Measurements from ENCODE around the gene NRXN3.

The NRXN3 gene

DNA sequence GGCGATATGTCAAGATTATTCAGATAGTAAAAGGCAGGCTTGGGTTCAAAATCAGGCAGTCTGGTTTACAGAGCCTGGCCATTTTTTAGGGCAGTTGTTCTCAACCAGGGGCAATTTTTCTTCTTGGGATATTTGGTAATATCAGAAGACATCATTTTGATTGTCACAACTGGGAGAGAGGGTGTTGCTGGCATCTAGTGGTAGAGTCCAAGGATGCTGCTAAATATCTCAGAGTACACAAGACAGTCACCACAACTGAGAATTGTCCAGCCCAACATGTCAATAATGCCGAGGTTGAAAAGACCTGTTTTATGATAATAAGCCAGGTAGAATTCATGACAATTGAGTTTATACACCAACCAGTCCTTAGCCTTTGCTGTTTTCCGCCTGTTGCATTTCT is 733.9 kb downstream of the NRXN3 start:
- no peak for DNase-seq (ENCODE audit: low read depth in 3 of 3)

DNA sequence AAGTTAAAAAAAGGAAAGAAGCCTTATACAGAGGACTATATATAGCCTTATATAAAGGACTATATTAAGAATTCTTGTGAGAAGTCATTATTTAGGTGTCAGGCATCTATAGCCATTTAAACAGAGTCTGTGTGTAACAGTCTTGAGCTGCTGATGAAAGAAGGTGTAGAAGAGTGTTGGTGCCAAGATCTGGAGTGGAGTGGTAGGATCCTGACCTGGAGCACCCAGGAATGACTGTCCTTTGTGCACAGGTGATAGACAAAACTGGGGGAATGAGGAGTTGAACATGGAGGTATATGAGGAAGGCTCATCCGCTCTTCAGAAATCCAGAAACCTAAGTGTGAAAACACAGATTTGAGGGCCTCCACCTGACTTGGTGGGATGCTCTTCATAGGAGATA is 747.3 kb downstream of the NRXN3 start:
- DNase-seq (ENCODE audit: low read depth in 3 of 3) = no peak

DNA sequence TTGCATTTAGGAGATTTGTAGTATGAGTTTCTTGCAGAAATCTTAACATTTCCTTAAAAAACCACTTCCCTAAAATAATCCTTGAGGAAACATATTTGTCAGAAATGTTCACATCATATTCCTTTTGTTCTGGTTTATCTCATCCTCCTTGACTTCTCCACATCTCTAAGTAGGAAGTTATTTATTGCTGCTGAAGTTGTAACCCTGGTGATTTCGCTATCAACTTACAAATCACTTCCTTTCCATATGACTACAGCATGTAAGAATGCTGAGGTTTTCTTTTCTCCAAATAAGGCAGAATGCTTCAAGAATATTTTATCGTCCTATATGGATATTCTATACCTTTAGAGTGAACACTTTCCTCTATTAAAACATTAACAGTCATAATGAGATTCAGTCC is 751.7 kb downstream of the NRXN3 start:
- no peak for DNase-seq (ENCODE audit: low read depth in 3 of 3)

DNA sequence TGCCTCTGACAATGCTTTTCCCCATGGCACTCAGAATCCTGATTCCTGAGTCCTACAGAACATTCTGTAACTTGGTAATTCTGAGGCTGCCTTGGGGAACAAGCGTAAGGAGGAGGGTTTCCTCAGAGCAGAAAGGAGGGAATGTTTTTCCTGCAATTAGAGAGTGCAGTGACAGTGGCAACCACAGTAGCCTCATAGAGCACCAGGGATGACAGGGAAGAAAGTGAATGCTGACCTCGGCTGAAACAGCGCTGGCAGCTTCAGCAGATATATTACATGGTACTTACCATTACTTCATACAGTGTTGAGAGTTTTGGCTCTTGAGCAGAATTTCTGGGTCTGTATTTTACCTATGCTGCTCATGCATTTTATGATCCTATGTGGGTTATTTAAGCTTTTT is 757.1 kb downstream of the NRXN3 start:
- no peak for DNase-seq (ENCODE audit: low read depth in 3 of 3)

DNA sequence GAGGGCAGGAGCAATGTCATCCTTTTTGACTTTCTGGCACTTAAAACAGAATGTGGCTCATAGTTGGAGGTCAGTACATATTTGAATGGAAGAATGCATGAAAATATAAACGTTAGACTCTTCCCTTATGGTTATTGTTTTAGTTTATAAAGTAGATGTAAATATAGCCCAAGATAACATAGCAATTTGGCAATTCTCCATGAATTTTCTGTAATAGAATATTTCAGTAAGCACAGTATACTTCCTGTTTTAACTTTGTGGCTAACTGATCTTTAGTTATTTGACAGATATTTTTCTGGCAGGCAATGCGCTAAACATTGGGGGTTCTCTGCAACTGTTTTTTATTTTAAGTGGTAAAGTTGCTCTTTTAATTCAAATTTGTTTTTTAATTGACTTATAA is 763.0 kb downstream of the NRXN3 start:
- no peak for DNase-seq (ENCODE audit: low read depth in 3 of 3)

DNA sequence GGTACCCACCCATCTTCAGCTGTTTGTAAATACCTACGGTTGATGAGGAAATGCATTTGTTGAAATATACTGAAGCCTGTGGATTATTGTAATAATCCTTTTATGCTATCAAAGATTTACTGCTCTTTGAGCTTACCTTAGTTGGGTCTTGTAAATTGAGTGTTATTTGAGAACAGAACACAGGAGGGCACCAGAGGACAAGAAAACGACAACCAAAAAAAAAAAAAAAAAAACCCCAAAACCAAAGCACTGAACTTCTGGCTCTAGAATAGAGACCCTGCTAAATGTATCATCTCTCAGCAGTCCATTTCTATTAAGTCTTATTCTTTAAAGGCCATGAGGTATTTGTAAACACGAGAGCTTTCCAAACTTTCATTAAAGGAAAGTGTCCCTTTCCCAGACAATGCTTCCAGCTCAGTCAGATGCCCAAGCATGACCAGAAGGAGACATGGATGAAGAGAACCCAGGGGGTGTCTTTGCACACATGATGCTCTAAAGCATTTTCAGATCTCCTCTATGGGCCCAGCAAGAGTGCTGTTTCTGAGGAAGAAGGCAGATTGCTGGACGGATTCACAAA is 763.9 kb downstream of the NRXN3 start:
- no peak for DNase-seq (ENCODE audit: low read depth in 3 of 3)

DNA sequence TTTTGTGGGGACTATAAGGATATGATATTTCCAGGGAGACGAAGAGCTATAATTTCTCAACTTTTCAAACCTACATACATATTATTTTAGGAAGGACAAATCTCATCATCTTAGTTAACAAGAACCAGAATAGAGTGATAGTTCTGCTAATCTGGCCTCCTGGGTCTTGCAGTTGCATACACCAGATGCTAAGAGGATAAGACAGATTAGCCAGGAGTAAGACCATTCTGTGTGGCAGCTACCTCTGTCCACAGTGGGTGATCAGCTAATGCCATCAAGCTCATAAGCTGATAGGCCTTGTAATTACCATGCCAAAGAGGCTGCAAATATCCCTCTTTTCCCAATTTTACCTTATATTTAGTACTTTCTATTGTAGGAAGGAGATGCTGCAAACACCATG is 776.8 kb downstream of the NRXN3 start:
- DNase-seq (ENCODE audit: low read depth in 3 of 3) = no peak

DNA sequence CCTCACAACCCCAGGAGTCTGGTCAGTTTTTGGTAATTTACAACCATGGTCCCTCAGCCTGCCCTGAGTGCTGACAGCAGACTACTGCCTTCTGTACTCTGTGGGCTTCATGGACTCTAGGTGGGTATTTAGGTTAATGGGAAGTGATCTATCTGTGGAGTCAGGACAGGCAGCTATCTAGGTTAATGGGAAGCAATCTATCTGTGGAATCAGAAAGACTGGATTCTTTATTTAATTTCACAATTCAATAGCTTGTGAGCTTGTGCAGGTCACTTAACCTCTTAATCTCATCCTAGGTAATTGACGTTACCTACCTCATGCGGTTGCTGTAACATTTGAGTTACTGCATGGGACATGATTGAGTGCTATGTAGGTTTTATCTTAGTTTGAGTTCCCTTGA is 777.5 kb downstream of the NRXN3 start:
- no peak for DNase-seq (ENCODE audit: low read depth in 3 of 3)

DNA sequence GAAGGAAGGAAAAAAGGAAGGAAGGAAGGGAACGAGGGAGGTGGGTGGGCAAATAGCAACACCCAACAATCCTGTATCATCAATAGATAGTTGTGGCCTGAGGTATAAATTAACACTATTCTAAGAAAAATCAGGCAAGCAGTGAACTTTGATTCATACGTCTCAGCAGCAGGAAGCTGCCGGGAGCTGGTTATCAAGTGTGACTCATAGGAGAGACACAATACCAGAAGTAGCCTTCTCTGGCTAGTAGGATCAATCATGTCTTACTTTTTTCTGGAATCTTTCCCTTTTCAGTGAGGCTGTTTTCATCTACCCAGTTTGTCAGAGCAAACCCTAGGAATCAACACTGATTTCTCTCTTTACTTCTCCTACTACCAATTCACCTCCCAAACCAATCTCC is 780.5 kb downstream of the NRXN3 start:
- DNase-seq (ENCODE audit: low read depth in 3 of 3) = no peak

DNA sequence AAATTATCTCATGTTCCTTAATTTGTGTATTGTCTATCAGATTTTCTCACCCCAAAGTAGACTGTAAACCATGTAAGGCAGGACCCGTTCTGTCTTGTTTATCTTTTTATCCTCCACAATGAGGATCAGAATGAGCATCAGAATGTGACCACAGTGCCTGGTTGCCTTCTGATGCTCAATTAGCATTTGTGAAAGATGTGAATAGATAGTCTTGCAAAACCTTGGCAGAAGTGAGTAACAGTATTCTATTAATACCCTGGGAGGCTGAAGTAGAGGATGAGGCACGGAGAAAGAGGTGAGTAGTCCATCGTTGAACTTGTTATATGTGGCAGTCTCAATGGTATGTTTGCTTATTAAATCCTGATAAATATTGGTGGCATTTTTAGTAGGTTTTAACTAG is 781.4 kb downstream of the NRXN3 start:
- DNase-seq (ENCODE audit: low read depth in 3 of 3) = no peak

DNA sequence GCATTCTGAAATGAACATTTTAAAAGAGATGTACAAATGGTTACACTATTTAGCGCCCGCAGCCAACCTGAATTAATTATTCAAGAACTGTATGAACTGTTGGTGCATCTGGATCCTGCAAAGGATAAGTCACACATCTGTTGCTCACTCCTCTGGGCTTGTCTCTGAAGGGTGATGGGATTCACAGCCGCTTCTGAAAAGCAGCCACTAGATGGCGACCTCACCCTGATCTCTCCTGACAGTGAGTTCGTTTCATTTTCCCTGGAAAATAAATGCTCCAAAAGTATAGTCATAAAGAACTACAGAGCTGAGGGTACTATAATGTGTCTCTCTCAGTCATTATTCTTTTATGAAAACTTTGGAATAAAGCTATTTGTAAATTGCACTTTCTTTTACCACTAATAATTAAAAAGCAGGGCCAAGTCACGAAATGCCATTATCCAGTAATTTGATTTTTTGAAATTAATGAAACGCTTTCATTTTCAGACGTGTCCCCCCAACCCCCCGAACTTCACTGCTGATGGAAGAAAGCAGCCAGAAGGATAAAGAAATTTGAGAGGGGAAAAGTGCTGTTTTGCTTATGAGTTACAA is 789.6 kb downstream of the NRXN3 start:
- peak; percentile 5 to 7 (median 5) for DNase-seq (ENCODE audit: low read depth in 3 of 3)

DNA sequence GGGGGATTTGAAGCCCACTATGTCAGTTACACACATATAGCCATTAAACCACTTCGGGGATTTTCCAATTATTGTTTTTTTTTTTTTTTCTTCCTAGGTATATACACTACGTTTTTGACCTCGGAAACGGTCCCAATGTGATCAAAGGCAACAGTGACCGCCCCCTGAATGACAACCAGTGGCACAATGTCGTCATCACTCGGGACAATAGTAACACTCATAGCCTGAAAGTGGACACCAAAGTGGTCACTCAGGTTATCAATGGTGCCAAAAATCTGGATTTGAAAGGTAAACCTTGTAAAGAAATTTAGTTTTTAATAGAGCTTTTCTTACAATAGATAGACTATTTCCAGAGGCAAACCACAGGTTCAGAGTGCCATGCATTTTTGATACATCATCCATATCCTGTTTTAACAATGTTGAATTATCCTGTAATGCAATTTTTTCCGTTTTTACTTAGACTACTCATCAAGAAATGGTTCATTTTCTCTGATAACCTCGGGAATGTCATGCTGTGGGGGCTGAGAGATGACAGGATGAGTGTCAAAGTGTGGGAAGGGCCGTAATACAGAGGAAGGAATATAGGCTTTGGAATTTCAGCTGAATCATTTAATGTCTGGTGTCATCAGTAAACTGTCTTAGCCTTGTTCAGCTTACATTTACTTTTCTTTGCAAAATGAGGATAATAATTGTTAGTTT is 797.1 kb downstream of the NRXN3 start:
- DNase-seq (ENCODE audit: low read depth in 3 of 3) = no peak

DNA sequence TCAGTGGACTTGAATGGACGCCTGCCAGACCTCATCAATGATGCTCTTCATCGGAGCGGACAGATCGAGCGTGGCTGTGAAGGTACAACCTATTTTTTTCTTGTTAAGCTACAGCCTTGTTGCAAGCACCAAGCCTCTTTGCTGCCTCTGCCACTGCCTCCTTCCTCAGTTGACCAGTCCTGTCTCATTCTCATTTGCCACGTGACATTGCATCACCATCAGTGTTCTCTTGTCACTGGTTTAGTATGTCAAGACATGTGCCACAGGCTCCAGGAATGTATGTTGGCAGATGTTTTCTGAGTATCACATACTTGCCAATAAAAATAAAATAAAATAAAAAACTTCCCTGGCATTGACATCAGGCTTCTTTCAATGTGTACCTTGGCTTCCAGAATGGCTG is 798.1 kb downstream of the NRXN3 start:
- no peak for DNase-seq (ENCODE audit: low read depth in 3 of 3)

DNA sequence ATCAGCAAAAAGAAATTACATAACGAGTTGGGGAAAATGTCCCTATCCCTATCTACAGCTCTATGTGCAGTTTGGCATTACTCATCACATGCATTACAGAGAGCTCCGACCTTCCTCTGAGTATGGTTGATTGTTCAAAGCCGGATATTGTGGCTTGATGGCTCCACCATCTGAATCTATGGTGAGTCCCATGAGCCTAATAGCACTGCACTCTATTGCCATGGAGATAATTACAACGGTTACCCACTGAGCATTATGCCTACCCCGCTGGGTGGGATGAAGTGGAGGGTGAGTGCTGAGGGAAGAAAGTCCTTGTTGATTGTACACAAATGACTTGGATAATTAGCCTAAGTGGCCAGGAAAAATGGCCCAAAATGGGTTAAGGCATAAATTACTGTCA is 800.5 kb downstream of the NRXN3 start:
- no peak for DNase-seq (ENCODE audit: low read depth in 3 of 3)

DNA sequence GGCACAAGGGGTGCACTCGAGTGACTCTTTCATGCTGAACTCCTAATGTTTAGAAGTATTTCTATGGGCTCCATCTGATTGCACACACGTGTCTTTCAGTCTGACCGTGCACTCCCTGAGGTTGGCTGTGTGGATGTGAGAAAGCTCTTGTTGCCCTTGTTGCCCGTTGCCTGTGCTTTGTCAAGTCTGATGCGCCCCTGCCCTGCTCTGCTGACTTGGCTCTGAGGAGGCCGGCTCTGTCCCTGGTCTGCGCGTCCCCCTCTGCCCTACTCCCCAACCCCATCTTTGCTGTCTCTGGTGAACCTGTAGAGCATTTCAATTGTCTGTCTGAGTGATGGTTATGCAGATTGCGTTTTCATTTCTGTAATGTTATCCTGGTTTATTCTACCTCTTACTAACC is 802.3 kb downstream of the NRXN3 start:
- DNase-seq (ENCODE audit: low read depth in 3 of 3) = no peak

DNA sequence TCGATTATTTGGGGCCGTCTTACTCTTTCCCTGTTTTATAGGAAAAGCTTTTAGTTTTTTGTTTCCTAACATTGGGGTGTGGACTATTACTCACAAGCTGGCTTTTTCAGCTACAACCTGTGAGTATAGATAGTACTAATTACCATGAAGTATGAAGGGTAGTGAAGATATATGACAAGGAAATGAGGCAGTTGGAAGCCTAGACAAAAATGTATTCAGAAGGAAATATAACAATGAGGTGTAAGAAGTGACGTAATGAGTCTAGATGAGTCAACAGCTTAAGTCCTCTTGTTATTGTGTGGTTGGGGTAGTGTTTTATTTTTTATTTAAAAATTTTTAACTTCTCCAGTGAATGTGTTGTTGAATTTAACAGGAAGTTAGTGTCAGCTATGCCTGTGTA is 804.5 kb downstream of the NRXN3 start:
- DNase-seq (ENCODE audit: low read depth in 3 of 3) = no peak

DNA sequence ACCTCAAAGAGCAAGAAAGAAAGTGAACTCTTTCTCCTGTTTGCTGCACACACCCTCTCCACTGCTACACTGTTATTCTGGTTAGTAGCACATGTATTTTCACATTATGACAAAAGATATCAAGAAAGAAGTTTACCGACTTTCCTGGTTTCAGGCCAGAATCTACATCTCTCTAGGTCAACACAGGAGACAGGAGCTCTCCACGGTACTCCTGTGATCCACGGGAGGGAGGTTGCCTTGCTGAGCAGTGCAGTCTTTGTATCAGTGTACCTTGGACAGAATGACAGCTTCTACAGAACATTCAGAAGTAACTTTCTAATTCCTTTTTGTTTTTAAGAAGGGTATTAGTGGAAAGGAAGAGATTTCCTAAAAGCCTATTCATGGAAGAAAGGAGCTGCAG is 805.6 kb downstream of the NRXN3 start:
- no peak for DNase-seq (ENCODE audit: low read depth in 3 of 3)

DNA sequence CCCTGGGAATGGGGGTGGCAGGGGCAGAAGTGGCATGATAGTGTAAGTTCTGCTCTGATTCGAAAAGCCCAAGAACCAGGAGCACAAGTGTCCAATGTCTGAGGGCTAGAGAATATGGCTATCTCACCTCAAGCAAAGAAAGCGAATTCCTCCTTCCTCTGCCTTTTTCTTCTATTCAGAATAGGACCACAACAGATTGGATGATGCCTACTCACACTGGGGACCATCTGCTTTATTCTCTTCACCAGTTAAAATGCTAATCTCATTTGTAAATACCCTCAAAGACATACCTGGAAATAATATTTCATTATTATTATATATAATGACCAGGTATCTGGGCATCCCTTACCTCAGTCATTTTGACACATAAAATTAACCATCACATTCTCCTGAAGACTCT is 808.7 kb downstream of the NRXN3 start:
- DNase-seq (ENCODE audit: low read depth in 3 of 3) = no peak

DNA sequence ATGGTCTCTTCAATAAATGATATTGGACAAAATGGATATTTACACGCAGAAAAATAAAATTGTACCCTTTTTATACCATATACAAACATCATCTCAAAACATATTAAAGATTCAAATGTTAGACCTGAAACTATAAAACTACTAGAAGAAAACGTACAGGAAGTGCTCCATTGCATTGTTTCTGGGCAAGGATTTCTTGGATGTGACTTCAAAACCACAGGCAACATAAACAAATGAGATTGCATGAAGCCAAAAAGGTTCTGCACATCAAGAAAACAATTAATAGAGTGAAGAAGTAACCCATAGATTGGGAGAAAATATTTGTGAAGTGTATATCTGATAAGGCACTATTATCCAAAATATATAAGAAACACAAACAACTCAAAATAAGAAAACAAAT is 812.4 kb downstream of the NRXN3 start:
- no peak for DNase-seq (ENCODE audit: low read depth in 3 of 3)

DNA sequence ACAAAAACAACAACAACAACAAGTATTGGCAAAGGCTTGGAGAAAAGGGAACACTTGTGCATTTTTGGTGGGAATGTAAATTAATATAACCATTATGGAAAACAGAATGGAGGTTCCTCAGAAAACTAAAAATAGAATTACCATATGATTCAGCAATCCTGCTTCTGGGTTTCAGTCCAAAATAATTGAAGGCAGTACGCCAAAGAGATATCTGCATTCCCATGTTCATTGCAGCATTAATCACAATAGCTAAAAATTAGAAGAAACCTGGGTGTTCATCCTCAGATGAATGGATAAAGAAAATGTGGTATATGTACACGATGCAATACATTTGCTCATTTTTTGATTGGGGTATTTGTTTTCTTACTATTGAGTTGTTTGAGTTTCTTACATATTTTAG is 813.0 kb downstream of the NRXN3 start:
- DNase-seq (ENCODE audit: low read depth in 3 of 3) = no peak

DNA sequence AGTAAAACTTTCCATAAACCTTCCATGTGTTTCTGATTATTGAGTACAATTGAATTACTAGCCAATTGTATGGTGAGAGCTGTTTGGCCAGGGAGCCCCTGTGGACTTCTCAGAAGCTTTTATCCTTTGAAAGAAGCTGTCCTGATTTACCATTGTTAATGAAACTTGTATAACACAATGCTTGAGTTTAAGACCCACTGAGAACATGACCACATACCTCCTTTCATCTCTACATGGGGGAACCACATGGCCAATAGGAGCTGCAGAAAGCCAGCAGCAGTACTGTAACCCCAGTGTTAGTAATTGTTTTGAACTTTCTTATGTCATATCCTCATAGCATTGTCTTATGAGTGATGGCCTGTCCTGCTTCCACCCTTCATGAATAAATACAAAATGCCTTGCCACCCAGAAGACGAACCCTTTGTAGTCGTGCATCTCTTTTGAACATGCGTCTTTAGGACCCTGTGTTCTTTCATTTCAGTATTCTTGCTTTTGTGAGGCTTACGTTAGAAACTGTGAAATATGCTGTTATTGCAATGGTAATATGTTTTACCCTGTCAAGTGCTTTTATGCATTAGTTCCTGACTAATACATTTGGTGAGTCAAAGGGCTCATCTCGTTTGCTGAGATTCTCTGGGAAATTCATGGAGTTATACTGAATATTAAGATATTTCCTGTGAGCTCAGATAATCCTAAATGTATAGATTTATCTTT is 815.7 kb downstream of the NRXN3 start:
- no peak for DNase-seq (ENCODE audit: low read depth in 3 of 3)

DNA sequence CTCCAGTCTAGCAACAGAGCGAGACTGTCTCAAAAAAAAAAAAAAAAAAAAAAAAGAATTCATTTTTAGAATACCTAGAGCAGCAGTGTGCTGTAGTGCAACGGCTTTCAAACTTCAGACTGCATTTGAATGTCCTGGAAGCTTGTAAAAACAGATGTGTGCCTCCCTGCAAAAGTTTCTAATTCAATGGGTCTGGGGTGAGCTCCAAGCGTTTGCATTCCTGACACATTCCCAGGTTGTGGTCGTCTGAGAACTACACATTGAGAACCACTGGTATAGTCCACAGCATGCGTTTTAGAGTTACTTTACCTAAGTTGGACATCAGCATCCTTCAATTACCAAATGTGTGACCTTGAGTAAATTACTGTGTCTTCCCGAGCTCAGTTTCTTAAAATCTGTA is 816.8 kb downstream of the NRXN3 start:
- no peak for DNase-seq (ENCODE audit: low read depth in 3 of 3)

DNA sequence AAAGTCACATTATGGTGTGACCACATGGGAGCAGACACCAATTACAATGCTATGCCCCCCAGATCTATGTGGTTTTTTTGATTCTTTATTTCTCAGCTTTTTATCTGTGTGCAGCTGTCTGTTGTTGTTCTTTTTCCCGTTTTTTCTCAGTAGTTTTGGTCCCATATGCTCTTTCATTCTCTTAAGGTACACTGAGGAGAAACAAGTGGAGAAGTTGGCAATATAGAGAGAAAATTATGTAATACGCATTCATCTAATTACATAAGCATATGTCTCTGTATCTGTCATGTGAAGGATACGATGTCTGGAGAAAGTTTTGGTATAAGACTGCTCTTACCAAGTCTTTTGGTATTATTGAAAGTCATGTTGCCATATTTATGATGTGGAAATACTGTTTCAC is 819.0 kb downstream of the NRXN3 start:
- no peak for DNase-seq (ENCODE audit: low read depth in 3 of 3)
